Body of pancreas (tissue), 4 donors: ENCODE data around the gene C1QTNF12. TPM values are rescaled to one million over a fixed set of nuclear protein-coding genes. Genes with fewer than 3 reads are reported as not detected.
"Not testable (repeated sequence)": the region's sequence is repeated elsewhere in the genome, so short reads cannot be mapped to it uniquely, and the experiment has no call there.

Experiments
- ATAC-seq: fragments of 150-250 bp; one replicate; pipeline ENCODE4 v1.9.1; 2016
- DNase-seq, 4 donors: peaks; one replicate each; pipeline ENCODE4 v3.0.0-alpha.2; 2019
- H3K27ac ChIP-seq, 4 donors: fragments of 200-600 bp; sonication (generic); 1 replicate in 3 of 4; 2 replicates in 1 of 4; pipeline versions ENCODE4 v1.5.1 to v1.6.1; 2016 to 2019; ENCODE audit warnings: mild to moderate bottlenecking in 1 of 4, mixed read lengths in 1 of 4, moderate library complexity in 1 of 4
- H3K27me3 ChIP-seq, 2 donors: fragments of 200-600 bp; sonication (generic); one replicate each; pipeline ENCODE4 v1.6.0; 2016; ENCODE audit warnings: mild to moderate bottlenecking in 1 of 2
- H3K36me3 ChIP-seq, 2 donors: fragments of 200-600 bp; sonication (generic); replicated peaks in 1 of 2; 2 replicates each; pipeline ENCODE4 v1.5.1; 2016; ENCODE audit warnings: low read depth in 2 of 2; ENCODE audit not compliant: insufficient read depth in 1 of 2
- H3K4me1 ChIP-seq: fragments of 200-600 bp; sonication (generic); one replicate; pipeline ENCODE4 v1.6.0; 2016
- H3K4me3 ChIP-seq, 2 donors: fragments of 200-600 bp; sonication (generic); 1 replicate in 1 of 2; 2 replicates in 1 of 2; pipeline ENCODE4 v1.5.1; 2016 to 2019
- H3K9me3 ChIP-seq, 3 donors: fragments of 200-600 bp; sonication (generic); 1 replicate in 2 of 3; 2 replicates in 1 of 3; pipeline ENCODE4 v1.5.1; 2016
- POLR2A ChIP-seq, 3 donors: fragments of 450-650 bp; IDR thresholded peaks; one replicate each; pipeline ENCODE4 v1.6.1; 2016; ENCODE audit warnings: antibody characterized with exemption in 3 of 3, mild to moderate bottlenecking in 2 of 3
- WGBS, 2 donors: methylation state at CpG; one replicate each; pipeline ENCODE4 v1.1.5; 2017; 5-methylcytosine and 5-hydroxymethylcytosine counted together
- intact Hi-C: fragments of 100-400 bp; cut with DNase I; formaldehyde crosslinking; loops from one replicate; pipeline ENCODE4 v1.15.1; 2023
- total RNA-seq, 2 donors: library from RNA; depleted of rRNA; stranded (reverse); fragments of >200 nt; gene quantifications; one replicate each; pipeline ENCODE4 v1.1.0, GENCODE V29; 2016
- TF ChIP-seq, protein P1 (sequence below), 7 experiments: fragments of 450-650 bp in 4 of 7; fragments of 200-600 bp in 3 of 7; sonication (generic) in 3 of 7; IDR thresholded peaks; one replicate each; pipeline ENCODE4 v1.5.1; 2016 to 2019; ENCODE audit warnings: antibody characterized with exemption in 7 of 7

C1QTNF12 gene
- total RNA-seq, 2 donors from 2014 or later, result not detected

DNA sequence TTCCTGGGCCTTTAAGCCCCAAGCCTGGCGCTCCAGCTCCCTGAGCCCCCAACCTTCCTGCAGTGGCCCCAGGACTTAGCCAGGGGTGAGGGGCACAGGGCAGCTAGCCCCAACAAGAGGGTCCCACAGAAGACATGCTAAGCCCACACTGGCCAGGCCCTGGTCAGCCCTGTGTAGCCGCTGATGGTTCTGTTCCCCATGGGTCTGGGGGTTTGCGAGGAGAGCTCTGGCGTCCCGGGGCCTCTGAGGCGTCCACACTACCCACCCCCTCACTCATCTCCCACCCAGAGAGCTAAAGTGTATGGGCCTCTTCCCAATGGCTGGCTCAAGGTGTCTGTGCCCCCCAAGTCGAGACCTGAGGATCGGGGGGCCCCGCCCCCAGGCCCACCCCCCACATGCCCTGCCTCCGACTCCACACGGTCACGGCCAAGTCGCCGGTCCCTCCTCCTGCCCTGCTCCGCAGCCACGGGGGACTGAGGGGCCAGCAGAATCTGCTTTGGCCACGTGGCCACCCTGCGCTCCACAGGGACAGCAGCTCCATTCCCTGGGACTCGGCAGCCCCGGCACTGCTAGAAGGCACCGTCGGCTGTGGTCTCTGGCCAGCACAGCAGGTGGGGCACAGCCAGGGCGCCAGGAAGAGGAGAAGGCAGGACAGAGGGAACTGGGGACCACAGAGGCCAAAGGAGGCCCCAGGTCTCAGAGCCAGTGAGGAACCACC, 47.9 kb downstream of the C1QTNF12 start:
- ATAC-seq (no peak), DNase-seq (no peak)
- Histone ChIP-seq H3K36me3 (no peaks in the 10 kb centered on the region), H3K9me3 (no peaks in the 10 kb centered on the region), H3K4me1 (peaks cover 11% of the 10 kb centered on the region), H3K4me3 (no peak overlapping the region), H3K27ac (no peak overlapping the region), H3K27me3 (peaks cover 0 to 13% of the 10 kb centered on the region in 2 donors)
- 79 to 85% methylated on average over 5 to 13 of the region's 23 CpGs for WGBS, 2 donors
- intact Hi-C loops, result no loop called here
- no peak for TF ChIP-seq POLR2A (IDR thresholded peaks at IDR 0.05)
- TF ChIP-seq, protein P1, sequence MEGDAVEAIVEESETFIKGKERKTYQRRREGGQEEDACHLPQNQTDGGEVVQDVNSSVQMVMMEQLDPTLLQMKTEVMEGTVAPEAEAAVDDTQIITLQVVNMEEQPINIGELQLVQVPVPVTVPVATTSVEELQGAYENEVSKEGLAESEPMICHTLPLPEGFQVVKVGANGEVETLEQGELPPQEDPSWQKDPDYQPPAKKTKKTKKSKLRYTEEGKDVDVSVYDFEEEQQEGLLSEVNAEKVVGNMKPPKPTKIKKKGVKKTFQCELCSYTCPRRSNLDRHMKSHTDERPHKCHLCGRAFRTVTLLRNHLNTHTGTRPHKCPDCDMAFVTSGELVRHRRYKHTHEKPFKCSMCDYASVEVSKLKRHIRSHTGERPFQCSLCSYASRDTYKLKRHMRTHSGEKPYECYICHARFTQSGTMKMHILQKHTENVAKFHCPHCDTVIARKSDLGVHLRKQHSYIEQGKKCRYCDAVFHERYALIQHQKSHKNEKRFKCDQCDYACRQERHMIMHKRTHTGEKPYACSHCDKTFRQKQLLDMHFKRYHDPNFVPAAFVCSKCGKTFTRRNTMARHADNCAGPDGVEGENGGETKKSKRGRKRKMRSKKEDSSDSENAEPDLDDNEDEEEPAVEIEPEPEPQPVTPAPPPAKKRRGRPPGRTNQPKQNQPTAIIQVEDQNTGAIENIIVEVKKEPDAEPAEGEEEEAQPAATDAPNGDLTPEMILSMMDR (IDR thresholded peaks at IDR 0.05), result no peak

DNA sequence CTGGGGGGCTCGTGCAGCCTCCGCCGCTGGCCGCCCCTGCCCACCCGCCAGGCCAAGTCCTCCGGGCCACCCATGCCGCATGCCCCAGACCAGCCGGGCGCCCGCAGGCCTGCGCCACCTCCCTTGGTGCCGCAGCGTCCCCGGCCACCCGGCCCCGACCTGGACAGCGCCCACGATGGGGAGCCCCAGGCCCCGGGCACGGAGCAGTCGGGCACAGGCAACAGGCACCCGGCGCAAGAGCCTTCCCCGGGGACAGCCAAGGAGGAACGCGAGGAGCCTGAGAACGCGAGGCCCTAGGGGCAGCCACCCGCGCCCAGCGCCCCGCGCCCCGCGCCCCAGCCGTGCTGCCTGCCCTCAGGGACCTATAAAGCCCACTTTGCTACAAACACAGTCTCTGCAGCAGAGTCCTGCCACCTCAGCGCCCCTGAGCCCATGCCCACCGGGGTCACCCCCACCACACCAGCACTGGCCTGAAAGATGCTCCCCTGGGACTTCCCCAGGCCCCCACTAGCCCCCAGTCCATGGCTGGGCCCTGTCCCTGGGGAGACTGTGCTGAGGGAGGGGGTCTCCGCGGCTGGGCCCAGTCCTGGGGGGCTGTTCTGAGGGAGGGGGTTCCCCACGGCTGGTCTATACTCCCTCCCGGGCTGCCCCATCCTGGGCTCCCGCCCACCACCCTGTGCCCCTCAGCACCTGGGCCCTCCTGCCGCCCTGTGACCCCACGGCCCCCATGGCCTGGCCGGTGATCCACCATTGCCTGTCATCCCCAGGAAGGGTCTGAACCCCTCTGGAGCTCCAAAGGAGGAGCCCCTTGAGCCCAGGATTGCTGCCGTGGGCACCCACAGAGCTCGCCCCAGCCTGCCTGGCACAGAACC, 48.7 kb downstream of the C1QTNF12 start:
- intact Hi-C loops, result no loop called here
- no peak for DNase-seq
- WGBS, 2 donors, result 81 to 93% methylated on average over 10 to 11 of the region's 48 CpGs
- Histone ChIP-seq H3K27ac (no peak overlapping the region), H3K9me3 (no peaks in the 10 kb centered on the region), H3K4me1 (peaks cover 11% of the 10 kb centered on the region), H3K27me3 (peaks cover 0 to 13% of the 10 kb centered on the region in 2 donors), H3K36me3 (no peaks in the 10 kb centered on the region), H3K4me3 (no peak overlapping the region)
- TF ChIP-seq POLR2A (IDR thresholded peaks at IDR 0.05), result no peak
- TF ChIP-seq, protein P1 (IDR thresholded peaks at IDR 0.05), result no peak
- no peak for ATAC-seq

DNA sequence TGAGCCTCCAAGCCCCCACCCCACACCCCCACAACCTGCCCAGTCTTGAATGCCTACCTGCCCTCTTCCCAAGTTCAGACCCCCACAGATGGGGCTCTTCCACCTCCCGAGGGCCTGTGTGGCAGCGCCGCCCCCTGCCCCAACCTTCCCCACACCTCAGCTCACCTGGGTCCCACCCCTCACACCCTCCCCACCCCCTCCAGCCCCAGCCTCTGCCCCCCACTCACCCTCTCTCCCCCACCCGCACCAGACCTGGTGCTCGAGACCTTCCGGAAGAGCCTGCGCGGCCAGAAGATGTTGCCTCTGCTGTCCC, 49.4 kb downstream of the C1QTNF12 start:
- no peaks in the 10 kb centered on the region for H3K36me3 ChIP-seq
- H3K9me3 ChIP-seq, result no peaks in the 10 kb centered on the region
- intact Hi-C loops, result no loop called here
- ATAC-seq (no peak), DNase-seq (no peak)
- H3K27me3 ChIP-seq, result peaks cover 0 to 13% of the 10 kb centered on the region in 2 donors
- H3K27ac ChIP-seq, result no peak overlapping the region
- TF ChIP-seq, protein P1 (IDR thresholded peaks at IDR 0.05), result no peak
- no peak for TF ChIP-seq POLR2A (IDR thresholded peaks at IDR 0.05)
- peaks cover 11% of the 10 kb centered on the region for H3K4me1 ChIP-seq
- H3K4me3 ChIP-seq, result no peak overlapping the region
- WGBS, 2 donors, result 77 to 83% methylated on average over 2 to 3 of the region's 8 CpGs

DNA sequence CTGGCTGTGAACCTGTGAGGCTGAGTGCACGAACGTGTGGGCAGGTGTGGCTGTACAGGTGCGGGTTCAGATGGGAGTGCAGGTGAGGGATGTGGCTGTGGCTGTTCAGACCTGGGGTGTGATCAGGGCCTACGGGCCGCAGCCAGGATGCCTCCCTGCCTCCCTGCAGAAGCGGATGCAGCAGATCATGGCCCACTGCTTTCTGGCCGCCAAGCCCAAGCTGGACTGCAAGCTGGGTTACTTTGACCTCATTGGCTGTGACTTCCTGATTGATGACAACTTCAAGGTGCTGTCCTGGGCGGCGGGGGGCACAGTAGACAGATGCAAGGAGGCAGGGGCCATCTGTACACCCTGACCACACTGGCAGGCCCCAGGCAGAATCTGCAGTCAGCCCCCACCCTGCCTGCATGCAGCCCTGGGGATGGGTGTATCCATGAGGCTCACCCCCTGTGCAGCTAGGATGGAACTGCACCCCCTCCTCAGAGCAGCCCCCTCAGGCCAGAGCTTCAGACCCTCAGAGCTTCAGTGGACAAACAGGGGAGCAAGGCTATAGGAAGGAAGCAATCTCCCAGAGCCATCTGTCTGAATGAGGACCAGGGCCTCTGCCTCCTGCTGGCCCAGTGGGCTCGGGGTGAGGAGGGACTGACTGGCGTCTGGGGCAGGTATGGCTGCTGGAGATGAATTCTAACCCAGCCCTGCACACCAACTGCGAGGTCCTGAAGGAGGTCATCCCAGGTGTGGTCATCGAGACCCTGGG, 49.9 kb downstream of the C1QTNF12 start:
- TF ChIP-seq, protein P1 (IDR thresholded peaks at IDR 0.05), result no peak
- intact Hi-C loops, result no loop called here
- no peaks in the 10 kb centered on the region for H3K36me3 ChIP-seq
- no peak for ATAC-seq
- H3K27ac ChIP-seq, result no peak overlapping the region
- no peak for DNase-seq
- H3K4me3 ChIP-seq, result no peak overlapping the region
- H3K9me3 ChIP-seq, result no peaks in the 10 kb centered on the region
- 86 to 90% methylated on average over 5 to 13 of the region's 13 CpGs for WGBS, 2 donors
- peaks cover 0 to 13% of the 10 kb centered on the region in 2 donors for H3K27me3 ChIP-seq
- peaks cover 11% of the 10 kb centered on the region for H3K4me1 ChIP-seq

DNA sequence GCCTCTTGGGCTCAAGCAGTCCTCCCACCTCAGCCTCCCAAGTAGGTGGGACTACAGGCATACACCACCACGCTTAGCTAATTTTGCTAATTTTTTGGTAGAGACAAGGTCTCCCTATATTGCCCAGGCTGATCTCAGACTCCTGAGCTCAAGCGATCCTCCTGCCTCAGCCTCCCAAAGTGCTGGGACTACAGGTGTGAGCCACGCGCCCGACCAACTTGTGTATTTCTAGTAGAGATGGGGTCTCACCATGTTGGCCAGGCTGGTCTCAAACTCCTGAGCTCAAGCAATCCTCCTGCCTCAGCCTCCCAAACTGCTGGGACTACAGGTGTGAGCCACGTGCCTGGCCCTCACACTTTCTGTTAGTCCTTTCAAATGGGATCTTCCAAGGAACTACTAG, 50.8 kb downstream of the C1QTNF12 start:
- ATAC-seq, H3K4me1 ChIP-seq, H3K4me3 ChIP-seq, intact Hi-C loops, H3K27me3 ChIP-seq, H3K27ac ChIP-seq, DNase-seq, H3K36me3 ChIP-seq, H3K9me3 ChIP-seq: not testable (repeated sequence)
- 97 to 98% methylated on average over 5 to 6 of the region's 6 CpGs for WGBS, 2 donors
